ENCODE measurements around the gene CHD9.

GRCh38 chr16:53100131-53100748 lies 45.4 kb downstream of the CHD9 start:
- TF ChIP-seq ZFP3 (CRISPR knock-in tag; IDR thresholded peaks at IDR 0.05) (no peak), BACH2 (CRISPR knock-in tag; IDR thresholded peaks at IDR 0.05; ENCODE audit: borderline replicate concordance) (no peak), PATZ1 (CRISPR knock-in tag; IDR thresholded peaks at IDR 0.05; ENCODE audit: borderline replicate concordance) (no peak), TOX (CRISPR knock-in tag; IDR thresholded peaks at IDR 0.05; ENCODE audit: borderline replicate concordance) (no peak), ZFP30 (CRISPR knock-in tag; IDR thresholded peaks at IDR 0.05) (no peak), CSDC2 (CRISPR knock-in tag; IDR thresholded peaks at IDR 0.05) (no peak)
- TF ChIP-seq, protein P1, sequence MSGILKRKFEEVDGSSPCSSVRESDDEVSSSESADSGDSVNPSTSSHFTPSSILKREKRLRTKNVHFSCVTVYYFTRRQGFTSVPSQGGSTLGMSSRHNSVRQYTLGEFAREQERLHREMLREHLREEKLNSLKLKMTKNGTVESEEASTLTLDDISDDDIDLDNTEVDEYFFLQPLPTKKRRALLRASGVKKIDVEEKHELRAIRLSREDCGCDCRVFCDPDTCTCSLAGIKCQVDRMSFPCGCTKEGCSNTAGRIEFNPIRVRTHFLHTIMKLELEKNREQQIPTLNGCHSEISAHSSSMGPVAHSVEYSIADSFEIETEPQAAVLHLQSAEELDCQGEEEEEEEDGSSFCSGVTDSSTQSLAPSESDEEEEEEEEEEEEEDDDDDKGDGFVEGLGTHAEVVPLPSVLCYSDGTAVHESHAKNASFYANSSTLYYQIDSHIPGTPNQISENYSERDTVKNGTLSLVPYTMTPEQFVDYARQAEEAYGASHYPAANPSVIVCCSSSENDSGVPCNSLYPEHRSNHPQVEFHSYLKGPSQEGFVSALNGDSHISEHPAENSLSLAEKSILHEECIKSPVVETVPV (CRISPR knock-in tag; IDR thresholded peaks at IDR 0.05) = no peak

Measured in SK-N-SH treated with all-trans-retinoic acid at 6 μM for 48 hours (cell line).